Dedifferentiated amniotic fluid mesenchymal stem cell (primary cell): ENCODE results near the gene USP30.

ENCODE experiments used
- DNase-seq: peaks from one replicate; pipeline ENCODE4 v3.0.0-alpha.2; 2016; ENCODE audit errors: extremely low spot score

Gene USP30

GRCh38 chr12:109098183-109098604 lies 45.8 kb downstream of the USP30 start:
- DNase-seq = peak; percentile 51

- DNase-seq = no peak
Observed at GRCh38 chr12:109098651-109099050, 46.3 kb downstream of the USP30 start.

- no peak for DNase-seq
Observed at GRCh38 chr12:109099431-109100020, 47.1 kb downstream of the USP30 start.

- DNase-seq = no peak
Observed at GRCh38 chr12:109100741-109101140, 48.4 kb downstream of the USP30 start.

GRCh38 chr12:109102491-109102890 lies 50.1 kb downstream of the USP30 start:
- DNase-seq = no peak

- no peak for DNase-seq
Observed at GRCh38 chr12:109105176-109105575, 52.8 kb downstream of the USP30 start.

GRCh38 chr12:109109746-109110350 lies 57.5 kb downstream of the USP30 start:
- no peak for DNase-seq

- DNase-seq = peak; percentile 64
Observed at GRCh38 chr12:109110988-109111495, 58.7 kb downstream of the USP30 start.

- DNase-seq = no peak
Observed at GRCh38 chr12:109112720-109113465, 60.5 kb downstream of the USP30 start.

GRCh38 chr12:109113661-109114321 lies 61.4 kb downstream of the USP30 start:
- DNase-seq = no peak

GRCh38 chr12:109114644-109115043 lies 62.3 kb downstream of the USP30 start:
- no peak for DNase-seq

GRCh38 chr12:109115404-109115757 lies 63.0 kb downstream of the USP30 start:
- no peak for DNase-seq

- no peak for DNase-seq
Observed at GRCh38 chr12:109115758-109116610, 63.6 kb downstream of the USP30 start, which contains the start of gene ACACB. Gene ACACB (plus strand): TSS chr12:109116587. CDS start chr12:109139406, 22,819 bp downstream.

- no peak for DNase-seq
Observed at GRCh38 chr12:109116611-109116949, 64.2 kb downstream of the USP30 start.

- DNase-seq = no peak
Observed at GRCh38 chr12:109120095-109120494, 67.7 kb downstream of the USP30 start.

- DNase-seq = no peak
Observed at GRCh38 chr12:109120557-109120956, 68.2 kb downstream of the USP30 start.

- no peak for DNase-seq
Observed at GRCh38 chr12:109121346-109121880, 69.0 kb downstream of the USP30 start.

GRCh38 chr12:109124878-109125648 lies 72.7 kb downstream of the USP30 start:
- no peak for DNase-seq

- DNase-seq = no peak
Observed at GRCh38 chr12:109125791-109126190, 73.4 kb downstream of the USP30 start.

GRCh38 chr12:109126784-109127183 lies 74.4 kb downstream of the USP30 start:
- DNase-seq = no peak
